WTC11 (cell line): ENCODE measurements around the gene RNF135.

Source experiments
- CTCF ChIP-seq: fragments of 200-600 bp; IDR thresholded peaks from 2 replicates; pipeline ENCODE4 v1.8.0; 2022; ENCODE audit warnings: antibody characterized with exemption
- E2F1 ChIP-seq: sonication (generic); formaldehyde crosslinking; IDR thresholded peaks from 2 replicates; pipeline ENCODE4 v1.8.0; 2022; ENCODE audit warnings: mild to moderate bottlenecking, missing genetic modification reagents
- ELF4 ChIP-seq: sonication (generic); formaldehyde crosslinking; IDR thresholded peaks from 2 replicates; pipeline ENCODE4 v1.8.1; 2022; ENCODE audit warnings: low read depth, mild to moderate bottlenecking, moderate library complexity, missing genetic modification reagents
- FOXP4 ChIP-seq: sonication (generic); formaldehyde crosslinking; IDR thresholded peaks from 2 replicates; pipeline ENCODE4 v1.8.0; 2022; ENCODE audit warnings: mild to moderate bottlenecking, missing genetic modification reagents
- HMGA2 ChIP-seq: fragments of 250-450 bp; sonication (Bioruptor Pico); IDR thresholded peaks from 2 replicates; pipeline ENCODE4 v1.4.0; 2021; ENCODE audit warnings: mild to moderate bottlenecking, moderate library complexity
- NFE2L1 ChIP-seq: sonication (generic); formaldehyde crosslinking; IDR thresholded peaks from 2 replicates; pipeline ENCODE4 v1.8.1; 2023; ENCODE audit warnings: missing genetic modification reagents
- NFYB ChIP-seq: sonication (generic); formaldehyde crosslinking; conservative IDR thresholded peaks from 2 replicates; pipeline ENCODE4 v1.8.0; 2022; ENCODE audit warnings: low read depth, missing genetic modification reagents
- OVOL2 ChIP-seq: fragments of 250-450 bp; sonication (Bioruptor Pico); IDR thresholded peaks from 2 replicates; pipeline ENCODE4 v1.9.0; 2021; ENCODE audit warnings: mild to moderate bottlenecking, borderline replicate concordance
- TCF7 ChIP-seq: sonication (generic); formaldehyde crosslinking; IDR thresholded peaks from 2 replicates; pipeline ENCODE4 v1.8.0; 2022; ENCODE audit warnings: mild to moderate bottlenecking, low read depth, missing genetic modification reagents, moderate library complexity
- TEAD4 ChIP-seq: sonication (generic); formaldehyde crosslinking; IDR thresholded peaks from 2 replicates; pipeline ENCODE4 v1.8.0; 2022; ENCODE audit warnings: mild to moderate bottlenecking, missing genetic modification reagents

DNA sequence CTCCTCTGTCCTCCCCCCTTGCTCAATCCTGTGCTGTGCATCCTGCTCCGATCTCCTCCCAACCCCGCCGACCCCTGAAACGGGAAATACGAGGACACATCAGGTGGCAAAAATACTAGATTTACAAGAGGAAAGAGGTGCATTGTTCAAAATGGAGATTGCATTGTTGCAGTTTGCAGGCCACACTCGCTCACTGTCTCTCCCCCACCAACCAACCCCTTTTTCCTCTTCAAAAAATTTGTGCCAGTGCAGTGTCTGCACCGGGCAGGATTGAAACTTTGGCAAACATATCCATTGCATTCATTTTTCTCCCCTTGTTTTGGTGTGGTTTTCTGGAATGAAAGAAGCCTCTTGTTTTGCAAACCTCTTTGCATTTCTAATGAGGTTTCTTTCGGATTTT, 61.0 kb downstream of the RNF135 start:
- TF ChIP-seq FOXP4 (CRISPR knock-in tag) (no peak), CTCF (no peak), NFE2L1 (CRISPR knock-in tag) (no peak), TCF7 (no peak), NFYB (CRISPR knock-in tag) (no peak), HMGA2 (no peak), ELF4 (CRISPR knock-in tag) (no peak), E2F1 (CRISPR knock-in tag) (no peak), TEAD4 (no peak), OVOL2 (CRISPR knock-in tag) (no peak)
